ENCODE results near the gene SLC7A10.

SLC7A10 gene

DNA sequence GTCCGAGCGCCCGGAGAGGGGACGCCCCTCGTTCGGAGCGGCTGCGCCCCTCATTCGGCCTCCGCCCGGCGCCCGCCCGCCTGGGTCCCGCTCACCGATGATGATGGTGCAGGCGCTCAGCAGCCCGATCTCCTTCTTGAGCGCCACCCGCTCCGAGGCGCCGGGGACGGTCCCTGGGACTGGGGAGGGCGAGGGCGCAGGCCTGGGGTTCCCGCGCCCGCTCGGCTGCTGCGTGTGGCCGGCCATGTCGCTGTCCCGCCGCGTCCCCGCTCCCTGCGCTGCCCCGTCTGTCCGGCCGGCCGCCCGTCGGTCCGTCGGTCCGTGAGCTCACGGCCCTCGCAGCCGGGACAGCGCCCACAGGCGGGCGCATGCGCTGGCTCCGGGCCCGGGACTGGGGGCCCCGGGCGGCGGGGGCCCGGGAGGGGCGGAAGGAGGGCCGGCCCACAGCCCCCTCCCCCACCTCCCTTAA lies at the start of gene SLC7A10:
Gene SLC7A10 (minus strand): TSS at position 393 of the 469 bp plus-strand sequence. CDS start 147 bp downstream, at position 246.
- peak; percentile 84 for DNase-seq (ENCODE audit: low spot score)

DNA sequence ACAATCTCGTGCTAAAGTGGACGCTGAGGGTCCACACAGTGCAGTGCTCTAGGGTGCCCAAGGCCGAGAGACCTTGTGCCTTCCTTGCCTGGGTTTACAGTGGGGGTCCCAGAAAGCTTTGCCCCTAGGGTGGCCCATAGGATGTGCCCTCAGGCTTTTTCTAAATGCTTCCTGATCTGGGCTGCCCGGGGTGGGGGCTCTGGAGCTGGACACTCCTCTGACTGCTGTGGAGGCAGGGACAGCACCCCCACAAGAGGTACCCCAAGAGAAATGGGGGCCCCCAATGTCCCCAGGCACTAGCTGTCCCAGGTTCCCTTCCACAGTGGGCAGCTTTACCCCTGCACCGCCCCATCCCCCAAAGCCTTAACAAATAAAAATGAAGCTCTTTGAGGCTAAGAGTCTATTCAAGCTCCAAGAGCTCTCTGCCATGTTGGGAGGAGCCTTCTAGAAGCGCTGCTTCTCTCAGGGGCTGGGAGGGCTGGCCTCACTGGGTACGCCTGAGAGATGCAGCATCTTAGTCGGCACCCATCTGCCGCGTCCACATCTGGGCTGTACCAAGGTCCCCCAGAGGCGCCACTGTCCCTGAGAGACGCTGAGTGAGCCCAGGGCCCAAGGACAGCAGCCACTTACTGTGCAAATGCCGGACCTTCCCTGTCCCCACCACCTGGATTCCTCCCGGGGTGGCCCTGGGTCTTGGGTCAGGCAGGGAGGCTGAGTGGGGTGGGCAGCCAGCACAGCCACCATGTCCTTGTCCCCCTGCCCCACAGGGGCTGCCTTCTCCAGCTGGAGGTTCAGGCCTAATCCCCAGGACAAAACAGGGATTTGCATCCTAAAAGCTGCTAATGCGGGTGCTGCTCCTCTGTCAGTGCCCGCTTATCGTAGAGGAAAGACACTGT lies 49.3 kb upstream of the SLC7A10 start:
- no peak for DNase-seq (ENCODE audit: low spot score)

- peak; percentile 90 for DNase-seq (ENCODE audit: low spot score)
Measured at GRCh38 chr19:33273881-33274662, 48.4 kb upstream of the SLC7A10 start.

- DNase-seq (ENCODE audit: low spot score) = no peak
Measured at GRCh38 chr19:33273065-33273736, 47.6 kb upstream of the SLC7A10 start.

DNA sequence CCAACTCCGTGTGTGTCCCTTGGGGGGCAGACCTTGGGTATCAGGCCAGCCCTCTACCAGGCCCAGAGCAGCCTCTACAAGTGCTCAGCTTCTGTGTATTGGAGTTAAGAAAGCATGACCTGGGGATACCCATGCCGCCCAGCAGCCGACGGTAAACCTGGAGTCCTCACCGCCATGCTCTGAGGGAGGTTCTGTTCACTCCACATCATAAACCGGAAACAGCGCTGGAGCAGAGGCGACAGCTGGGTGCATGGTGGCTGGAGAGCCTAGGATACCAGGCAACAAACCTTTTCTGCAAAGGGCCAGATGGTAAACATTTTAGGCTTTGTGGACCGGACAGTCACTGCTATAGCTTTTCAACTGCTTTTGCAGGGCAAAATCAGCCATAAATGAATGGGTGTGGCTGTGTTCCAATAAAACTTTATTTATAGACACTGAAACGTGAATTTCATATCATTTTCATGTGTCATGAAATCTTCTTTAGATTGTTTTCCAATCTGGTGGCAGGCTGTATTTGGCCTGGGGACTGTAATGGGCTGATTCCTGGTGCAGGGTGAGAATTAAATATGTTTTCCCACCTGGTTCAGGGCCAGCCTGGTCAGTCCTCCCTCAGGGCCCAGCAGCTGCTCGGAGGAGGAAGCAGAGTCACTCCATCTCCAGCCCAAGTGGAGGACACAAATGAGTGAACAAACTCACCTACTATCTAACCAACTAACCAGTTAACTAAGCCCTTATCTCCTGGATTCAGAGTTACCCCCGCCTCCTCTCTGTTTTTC lies 45.8 kb upstream of the SLC7A10 start:
- DNase-seq (ENCODE audit: low spot score) = no peak

- no peak for DNase-seq (ENCODE audit: low spot score)
Measured at GRCh38 chr19:33270769-33271168, 45.1 kb upstream of the SLC7A10 start.

DNA sequence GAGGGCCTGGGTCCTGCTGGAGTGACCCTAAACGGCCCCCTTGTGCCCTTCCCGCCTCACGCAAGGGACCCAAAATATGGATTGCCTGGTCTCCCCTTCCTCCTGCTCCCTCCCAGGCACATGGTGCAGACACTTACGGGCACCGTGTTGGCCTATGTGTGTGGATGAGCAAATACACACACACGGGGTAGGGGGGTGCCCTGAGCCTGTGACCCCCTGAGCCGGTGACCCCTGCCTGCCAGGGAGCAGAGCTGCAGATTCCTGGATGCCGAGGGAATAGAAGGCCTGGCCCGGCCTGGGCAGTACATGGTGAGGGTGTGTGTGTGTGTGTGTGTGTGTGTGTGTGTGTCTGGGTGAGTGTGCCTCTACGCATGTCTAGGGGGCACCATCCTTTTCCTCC lies 43.4 kb upstream of the SLC7A10 start:
- DNase-seq (ENCODE audit: low spot score) = no peak

DNA sequence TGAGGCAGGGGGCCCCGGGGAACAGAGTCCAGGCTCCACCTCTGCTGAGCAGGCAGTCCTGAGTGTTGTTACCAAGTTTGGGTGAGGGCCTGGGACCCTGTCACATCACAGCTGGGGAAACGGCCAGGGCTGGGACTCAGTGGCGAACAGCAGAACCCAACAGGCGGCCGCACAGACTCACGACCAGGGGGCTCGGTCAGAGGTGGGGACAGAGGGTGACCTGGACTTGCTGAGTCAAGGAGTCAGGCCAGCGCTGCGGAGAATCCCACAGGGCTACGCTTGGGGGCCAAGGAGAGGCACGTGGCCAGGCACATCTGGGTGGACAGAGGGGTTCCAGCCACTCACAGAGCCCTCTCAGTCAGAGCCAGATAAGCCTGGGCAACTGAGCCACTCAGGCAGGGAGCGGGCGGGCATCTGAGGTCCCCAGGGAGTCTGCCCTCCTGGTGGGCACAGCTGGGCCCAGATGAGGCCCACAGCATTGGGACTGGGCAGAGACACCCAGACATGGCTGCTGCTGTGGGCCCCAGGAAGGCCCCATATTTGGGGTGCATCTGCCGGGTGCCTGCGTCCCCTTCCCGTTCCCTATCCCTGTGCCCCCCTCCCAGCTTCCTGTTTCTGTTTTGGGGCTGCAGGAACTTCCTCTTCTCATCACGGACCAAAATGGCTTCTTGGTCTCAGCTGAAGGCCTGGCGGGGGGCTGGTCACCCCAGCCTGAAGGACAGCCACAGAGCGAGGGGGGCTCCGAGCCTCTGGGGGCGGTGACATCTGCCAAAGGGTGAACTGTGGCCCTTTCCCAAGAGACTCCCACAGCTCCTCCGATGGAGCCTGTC lies 42.7 kb upstream of the SLC7A10 start:
- DNase-seq (ENCODE audit: low spot score) = no peak

DNA sequence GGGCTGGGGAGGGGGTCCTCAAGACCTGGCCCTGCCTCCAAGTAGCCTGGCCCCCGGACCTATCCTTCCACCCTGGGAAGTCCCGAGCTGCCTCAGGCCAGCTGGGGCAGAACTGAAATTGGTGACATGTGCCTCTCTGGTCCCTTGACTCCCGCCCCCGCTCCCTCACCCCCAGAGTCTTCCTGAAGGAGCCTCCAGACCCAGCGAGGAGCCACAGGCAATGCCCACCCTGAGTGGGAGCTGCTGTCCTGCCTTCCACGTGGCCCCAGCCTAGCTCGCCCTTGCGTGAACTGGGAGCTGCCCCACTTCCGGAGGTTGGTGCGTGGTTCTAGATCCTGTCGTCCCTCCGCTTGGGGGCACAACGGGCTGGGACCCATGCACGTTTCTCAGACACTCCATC lies 42.1 kb upstream of the SLC7A10 start:
- DNase-seq (ENCODE audit: low spot score) = no peak

- no peak for DNase-seq (ENCODE audit: low spot score)
Measured at GRCh38 chr19:33266974-33267484, 41.4 kb upstream of the SLC7A10 start.

GRCh38 chr19:33264881-33265445 lies 39.3 kb upstream of the SLC7A10 start:
- no peak for DNase-seq (ENCODE audit: low spot score)

DNA sequence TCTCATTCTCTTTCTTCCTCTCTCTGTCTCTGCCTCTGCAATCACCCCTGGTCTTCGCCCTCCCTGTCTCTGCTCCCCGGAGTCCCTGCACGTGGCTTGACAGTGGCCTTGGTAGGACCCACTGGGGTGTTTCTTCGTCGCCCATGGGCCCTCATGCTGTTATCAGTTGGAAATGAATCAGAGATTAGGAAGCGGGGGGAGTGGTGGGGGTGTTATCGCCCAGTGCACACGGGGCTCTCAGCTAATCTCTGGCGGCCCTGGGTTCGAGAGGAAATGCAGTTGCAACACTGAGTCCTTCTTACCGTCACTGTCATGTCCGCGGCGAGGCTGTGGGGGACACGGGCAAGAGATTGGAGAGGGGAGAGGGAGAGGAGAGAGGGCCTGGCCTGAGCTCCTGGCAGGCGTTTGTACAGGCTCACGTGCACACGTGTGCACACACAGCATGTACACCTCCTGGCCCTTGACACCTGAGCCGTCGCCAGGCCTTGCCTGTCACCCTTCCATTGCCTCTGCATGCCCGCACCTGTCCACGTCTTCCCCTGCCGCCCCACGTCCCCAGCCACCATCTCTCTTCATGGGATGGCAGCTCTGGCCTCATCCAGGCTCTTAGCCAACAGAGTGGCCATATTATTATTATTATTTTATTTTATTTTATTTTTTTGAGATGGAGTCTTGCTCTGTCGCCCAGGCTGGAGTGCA lies 37.8 kb upstream of the SLC7A10 start:
- DNase-seq (ENCODE audit: low spot score) = no peak

- DNase-seq (ENCODE audit: low spot score) = no peak
Measured at GRCh38 chr19:33261511-33262189, 36.0 kb upstream of the SLC7A10 start.

DNA sequence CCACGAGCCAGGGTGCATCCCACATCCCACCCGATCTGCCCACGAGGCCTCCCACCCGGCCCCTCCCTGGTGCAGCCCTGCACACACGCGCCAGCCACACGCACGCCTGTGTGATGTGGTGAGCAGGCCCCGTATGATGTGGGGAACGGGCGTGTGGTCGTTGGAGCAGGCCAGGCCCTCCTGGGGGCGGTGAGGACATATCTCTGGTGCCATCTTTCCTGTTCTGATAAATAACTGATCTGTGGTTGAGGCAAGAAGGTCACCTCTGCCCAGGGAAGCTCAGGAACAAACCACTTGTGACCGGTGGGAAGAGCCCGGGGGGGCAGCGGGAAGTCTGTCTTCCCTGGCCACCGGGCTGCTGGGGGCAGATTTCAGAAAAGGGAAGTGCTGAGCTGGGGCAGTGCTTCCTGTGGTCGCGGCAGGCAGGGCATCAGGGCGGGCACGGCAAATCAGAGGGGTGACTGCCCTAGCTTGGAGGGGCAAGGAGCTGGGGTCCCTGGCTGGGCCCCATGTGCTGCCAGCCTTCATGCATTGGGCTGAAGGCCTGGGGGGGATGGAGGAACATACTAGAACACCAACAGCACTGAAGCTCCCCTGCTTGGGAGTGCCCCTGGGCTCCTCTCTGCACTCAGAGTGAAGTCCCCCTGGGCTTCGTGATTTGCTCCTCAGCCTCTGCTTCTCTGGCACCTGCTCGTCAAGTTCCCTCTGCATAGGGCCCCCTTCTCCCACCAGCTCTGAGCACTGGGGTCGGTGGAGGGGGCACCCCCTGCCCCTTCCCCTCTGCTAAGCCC lies 35.2 kb upstream of the SLC7A10 start:
- no peak for DNase-seq (ENCODE audit: low spot score)

DNA sequence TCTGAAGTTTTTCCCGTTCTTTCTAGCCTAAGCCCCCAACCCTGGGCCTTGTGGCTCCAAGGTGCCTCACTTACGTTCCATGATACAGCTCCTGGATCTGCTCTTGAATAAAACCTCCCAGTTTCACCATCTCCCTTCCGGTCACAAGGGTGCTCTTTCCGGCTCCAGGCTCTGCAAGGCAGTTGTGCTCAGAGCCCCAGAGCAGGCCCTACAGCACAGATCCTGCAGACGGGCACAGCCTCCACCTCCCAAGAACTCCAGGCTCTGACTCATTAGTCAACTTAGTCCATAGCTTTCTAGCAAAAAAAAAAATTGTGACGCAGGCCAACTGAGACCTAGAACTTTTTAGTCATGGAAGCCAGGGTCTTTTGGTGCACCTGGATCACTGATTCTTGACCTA lies 33.9 kb upstream of the SLC7A10 start:
- DNase-seq (ENCODE audit: low spot score) = no peak

- no peak for DNase-seq (ENCODE audit: low spot score)
Measured at GRCh38 chr19:33257828-33258227, 32.2 kb upstream of the SLC7A10 start.

- no peak for DNase-seq (ENCODE audit: low spot score)
Measured at GRCh38 chr19:33256261-33256660, 30.6 kb upstream of the SLC7A10 start.

- no peak for DNase-seq (ENCODE audit: low spot score)
Measured at GRCh38 chr19:33255781-33256180, 30.1 kb upstream of the SLC7A10 start.

Measured in HuH-7 (cell line).